SKM-1 treated with dmso at 0.1 percent for 144 hours (cell line): ENCODE measurements around the gene MCHR1.

Source experiments
- DNase-seq: peaks from one replicate; lab custom pipeline; 2025; ENCODE audit not compliant: unreplicated experiment; lab: John Stamatoyannopoulos, UW

Gene MCHR1

GRCh38 chr22:40723396-40723933, 44.2 kb downstream of the MCHR1 start:
- DNase-seq: no peak

GRCh38 chr22:40726514-40726913, 47.2 kb downstream of the MCHR1 start:
- DNase-seq: no peak

- no peak for DNase-seq
These were observed 48.0 kb downstream of the MCHR1 start for GRCh38 chr22:40727070-40727963.

- DNase-seq: no peak
These were observed 48.8 kb downstream of the MCHR1 start for GRCh38 chr22:40727964-40728615.

GRCh38 chr22:40728731-40729189, 49.5 kb downstream of the MCHR1 start:
- DNase-seq: no peak

- DNase-seq: no peak
These were observed 50.0 kb downstream of the MCHR1 start for GRCh38 chr22:40729284-40729683.
